G401.6 (cell line): Measurements from ENCODE around the gene COL17A1.

Experiments
- FAIRE-seq: peaks from 2 replicates; lab custom pipeline; 2012; peaks lifted over from hg19 to GRCh38; lab: Jason Lieb, UNC

Gene COL17A1

GRCh38 chr10:104049504-104050250, 36.0 kb downstream of the COL17A1 start:
- FAIRE-seq: no peak

DNA sequence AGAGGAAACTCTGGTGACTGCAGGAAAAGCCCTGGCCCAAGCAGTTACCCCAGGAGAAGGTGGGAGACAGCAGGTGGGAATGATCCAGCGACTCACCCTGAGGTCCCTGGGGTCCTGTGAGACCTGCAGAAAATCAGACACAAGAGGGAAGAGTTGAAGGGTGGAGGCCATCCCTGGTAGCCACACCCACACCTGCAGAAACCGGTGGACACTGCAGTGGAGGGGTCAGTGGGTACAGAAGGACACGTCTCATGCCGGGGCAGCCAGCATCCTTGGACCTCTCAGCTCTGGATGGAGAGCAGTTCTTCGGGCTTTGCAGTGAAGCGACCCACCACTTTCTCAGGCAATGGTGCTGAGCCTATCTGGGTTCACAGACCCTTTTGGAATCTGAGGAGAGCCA, 39.0 kb downstream of the COL17A1 start:
- no peak for FAIRE-seq

DNA sequence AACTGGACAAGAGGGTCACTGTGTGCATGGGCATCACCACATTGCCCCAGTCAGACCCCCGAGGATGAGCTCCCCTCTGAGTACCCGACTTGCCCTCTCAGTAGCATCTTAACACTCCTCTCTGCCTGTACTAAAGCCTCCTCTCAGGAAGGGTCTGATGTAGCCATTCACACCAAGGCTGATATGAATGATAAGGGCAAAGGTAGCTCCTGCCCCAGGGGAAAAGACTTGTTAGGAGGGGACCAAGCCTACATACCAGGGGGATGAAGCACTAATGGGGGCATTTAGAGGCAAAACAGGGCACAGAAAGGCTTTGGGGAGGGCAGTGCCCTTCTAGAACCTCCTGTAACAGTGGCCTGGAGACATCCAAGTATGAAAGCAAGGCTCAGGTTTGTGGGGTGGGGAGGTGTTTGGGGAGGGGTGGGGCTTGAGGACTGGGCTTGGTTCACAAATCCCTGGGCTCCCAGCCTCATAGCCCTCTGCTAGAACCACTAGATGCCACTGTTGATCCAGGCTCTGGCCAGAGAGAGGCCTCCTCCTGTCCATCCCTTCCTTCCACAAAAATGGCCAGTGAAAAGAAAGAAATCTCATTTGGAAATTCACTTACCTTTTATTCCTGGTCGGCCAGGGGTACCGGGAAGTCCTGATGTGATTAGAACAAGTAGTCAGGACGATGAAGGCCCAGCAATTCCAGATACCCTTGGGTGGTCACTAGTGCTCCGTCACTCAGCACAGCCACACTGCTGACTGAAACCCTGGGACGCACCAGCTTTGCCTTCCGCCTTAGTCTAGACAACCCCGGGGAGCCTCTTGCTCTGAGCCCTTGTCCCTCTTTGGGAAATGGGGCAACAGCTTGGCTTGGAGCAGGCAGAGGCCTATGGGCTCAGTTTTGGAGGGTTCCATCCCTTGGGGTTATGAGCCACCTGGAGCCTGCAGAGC, 40.3 kb downstream of the COL17A1 start:
- FAIRE-seq: no peak

GRCh38 chr10:104043854-104044253, 41.8 kb downstream of the COL17A1 start:
- FAIRE-seq: no peak

GRCh38 chr10:104043185-104043830, 42.4 kb downstream of the COL17A1 start:
- no peak for FAIRE-seq

- FAIRE-seq: no peak
Measured at GRCh38 chr10:104041891-104042535, 43.7 kb downstream of the COL17A1 start.

DNA sequence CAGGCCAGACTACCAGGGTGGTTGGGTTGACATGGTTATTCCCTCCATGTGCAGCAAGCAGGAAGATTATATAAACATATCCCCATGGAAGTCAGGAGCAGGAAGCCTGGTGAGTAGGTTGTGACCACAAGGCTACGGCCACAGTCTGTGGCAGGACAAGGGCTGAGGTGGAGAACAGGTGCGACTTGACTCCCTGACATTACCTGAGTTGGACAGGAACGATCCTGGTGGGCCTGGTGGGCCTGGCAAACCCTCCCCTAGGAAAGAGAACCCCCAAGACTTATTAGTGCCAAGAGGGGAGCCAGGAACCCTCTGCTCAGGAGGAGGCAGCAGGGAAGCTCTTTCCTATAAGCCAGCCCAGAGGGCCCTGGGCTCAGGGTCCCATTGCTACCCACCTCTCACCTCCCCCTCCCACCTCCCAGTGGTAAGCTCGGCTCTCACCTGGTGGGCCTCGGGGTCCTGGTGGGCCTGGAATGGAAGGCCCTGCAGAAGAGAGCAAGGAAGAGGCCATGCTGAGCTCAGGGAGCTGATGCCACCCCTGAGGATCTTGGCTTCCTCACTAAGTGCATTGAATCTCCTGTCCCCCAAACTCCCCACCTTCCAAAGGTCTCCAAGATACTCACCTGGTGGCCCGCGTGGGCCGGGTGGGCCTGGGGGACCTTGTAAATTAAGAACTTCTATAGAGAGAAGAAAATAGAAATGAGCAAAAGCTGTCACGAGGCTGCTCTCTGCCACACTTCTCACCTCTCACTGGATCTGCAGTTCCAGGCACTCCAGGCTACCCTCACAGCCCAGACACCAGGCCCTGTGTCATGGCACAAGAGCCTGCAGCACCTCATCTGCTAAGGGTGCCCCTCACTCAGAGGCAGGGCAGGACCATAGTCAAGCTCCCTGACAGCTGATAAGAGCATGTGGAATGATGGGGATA, 44.6 kb downstream of the COL17A1 start:
- no peak for FAIRE-seq

DNA sequence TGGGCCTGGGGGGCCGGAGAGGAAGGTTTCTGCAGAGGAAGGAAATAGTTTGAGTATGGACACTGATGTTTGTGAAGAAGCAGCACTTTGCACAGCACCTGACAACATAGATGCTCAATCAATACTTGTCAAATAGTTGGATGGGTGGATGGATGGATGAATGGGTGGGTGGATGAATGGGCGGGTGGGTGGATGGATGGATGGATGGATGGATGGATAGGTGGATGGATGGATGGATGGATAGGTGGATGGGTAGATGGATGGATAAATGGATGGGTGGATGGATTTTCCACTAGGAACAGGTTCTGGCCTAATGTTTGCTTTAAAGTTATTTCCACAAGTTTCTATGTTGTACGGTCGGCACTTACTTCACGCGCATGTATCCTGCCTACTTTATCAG, 45.3 kb downstream of the COL17A1 start:
- FAIRE-seq: no peak

GRCh38 chr10:104038958-104039752, 46.5 kb downstream of the COL17A1 start:
- FAIRE-seq: no peak

- FAIRE-seq: no peak
Measured at GRCh38 chr10:104038537-104038936, 47.1 kb downstream of the COL17A1 start.

DNA sequence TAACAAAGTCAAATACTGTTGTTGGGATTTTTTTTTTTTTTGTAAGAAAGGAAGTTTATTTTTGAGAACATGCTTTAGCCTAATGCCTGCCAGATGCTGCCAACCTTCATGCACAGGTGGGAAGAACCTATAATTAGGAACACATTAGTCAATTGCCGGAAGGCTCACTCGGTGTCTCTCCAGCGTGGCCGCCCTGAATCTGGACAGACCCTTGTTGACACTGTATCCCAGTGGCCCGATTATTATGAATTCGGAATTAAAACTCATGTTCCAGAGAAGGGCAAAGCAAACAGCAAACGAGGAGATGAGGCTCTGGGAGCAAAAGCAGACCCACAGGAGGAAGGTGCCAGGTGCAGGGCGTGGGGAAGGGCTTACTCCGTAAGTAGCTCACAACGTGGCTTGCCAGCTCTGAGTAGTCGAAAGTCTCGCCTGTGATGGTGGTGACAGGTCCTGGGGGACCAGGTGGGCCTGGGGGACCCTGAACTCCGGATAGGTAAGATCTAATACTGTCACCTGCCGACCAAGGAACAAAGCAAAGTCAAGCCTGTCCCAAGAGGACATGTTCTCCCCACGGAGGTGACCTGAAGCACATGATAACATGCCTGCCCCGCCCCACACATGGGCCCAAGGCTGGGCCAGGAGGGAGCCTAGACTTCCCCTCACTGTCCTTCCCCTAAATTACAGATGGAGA, 48.3 kb downstream of the COL17A1 start:
- FAIRE-seq: no peak

- FAIRE-seq: no peak
Measured at GRCh38 chr10:104036518-104037260, 49.0 kb downstream of the COL17A1 start.

- FAIRE-seq: no peak
Measured at GRCh38 chr10:104036069-104036384, 49.7 kb downstream of the COL17A1 start.

DNA sequence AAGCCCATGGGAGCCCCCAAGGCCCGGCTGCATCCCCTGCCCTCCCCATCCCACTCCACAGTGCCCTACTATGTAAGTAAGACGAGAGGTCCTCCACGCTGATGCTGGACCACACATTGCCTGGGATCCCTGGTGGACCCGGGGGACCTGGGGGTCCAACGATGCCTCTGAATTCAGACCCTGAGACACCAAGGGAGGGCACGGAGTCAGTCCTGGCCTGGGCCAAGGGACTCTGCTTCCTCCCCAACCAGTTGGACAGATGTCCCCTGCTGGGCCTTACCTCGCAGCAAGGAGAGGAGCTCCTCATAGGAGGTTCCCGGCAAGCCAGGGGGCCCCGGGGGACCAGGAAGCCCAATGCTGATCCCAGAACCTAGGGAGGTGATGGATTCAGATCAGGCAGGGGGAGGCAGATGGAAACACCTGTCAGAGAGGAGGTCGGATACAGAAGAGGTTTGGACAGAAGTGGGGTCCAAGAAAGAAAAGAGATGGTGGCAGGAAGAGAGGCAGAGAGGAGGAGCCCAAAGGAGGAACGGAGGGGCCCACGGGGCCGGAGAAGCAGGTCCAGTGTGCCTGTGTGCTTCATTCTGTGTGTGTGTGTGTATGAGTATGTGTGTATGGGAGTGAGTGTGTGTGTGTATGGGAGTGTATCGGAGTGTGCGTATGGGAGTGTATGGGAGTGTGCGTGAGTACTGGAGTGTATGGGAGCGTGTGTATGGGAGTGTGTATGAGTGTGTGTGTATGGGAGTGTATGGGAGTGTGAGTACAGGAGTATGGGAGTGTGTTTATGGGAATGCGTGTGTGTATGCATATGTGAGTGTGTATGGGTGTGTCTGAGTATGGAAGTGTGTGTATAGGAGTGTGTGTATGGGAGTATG, 50.2 kb downstream of the COL17A1 start:
- no peak for FAIRE-seq

DNA sequence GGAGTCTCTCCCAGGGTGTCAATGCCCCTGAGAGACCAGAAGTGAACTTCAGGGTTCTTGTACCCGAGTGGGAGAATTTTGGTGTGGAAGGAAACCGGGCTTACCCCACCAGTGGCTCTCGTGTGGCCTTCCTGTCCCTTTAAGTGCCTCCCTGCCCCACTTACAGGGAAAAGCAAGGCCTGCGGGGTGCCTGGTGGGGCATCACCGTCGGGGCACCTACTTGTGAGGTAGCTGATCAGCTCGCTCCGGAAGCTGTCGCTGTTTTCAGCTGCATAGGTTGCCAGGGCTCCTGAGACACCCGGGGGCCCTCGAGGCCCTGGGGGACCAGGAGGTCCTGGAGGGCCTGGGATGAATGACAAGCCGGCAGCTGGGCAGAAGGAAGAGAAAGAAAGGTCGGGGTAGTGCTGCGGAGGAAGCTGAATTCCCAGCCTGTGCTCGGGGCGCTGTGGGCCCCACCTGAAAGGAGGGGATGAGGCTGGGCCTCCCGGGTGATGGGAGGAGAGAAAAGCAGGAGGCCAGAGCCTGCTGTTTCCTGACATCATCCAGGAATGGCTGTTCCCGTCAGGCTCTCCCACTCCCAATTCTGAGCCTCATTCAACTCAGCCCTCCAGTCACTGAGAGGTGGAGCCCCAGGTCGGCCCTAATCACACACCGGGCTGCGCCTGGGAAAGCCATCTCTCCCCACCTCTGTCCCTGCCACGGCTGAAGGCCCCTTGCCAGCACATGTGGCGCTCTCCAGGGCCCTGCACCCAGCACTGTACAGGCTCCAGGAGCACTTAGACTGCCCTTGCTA, 51.1 kb downstream of the COL17A1 start:
- no peak for FAIRE-seq

DNA sequence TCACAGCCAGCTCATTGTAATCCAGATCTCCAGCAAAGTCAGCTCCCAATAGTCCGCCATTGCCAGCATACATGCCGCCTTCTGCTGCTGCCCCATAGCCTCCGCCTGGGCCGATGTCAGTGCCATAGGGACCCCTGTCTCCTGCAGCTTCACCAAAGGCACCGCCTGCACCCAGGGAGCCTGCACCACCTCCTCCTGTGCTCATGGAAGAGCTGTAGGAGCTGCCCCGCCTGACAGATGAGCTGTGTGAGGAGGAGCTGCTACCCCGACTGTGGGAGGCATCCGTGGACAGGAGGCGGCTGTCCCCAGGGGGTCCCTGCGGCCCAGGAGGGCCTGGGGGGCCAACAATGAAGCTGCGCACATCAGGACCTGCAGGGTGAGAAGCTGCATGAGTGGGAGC, 51.7 kb downstream of the COL17A1 start:
- no peak for FAIRE-seq

- no peak for FAIRE-seq
Measured at GRCh38 chr10:104033401-104033930, 52.2 kb downstream of the COL17A1 start.
